GM10847 (cell line): Measurements from ENCODE around the gene FAIM2.

ENCODE experiments used
- POLR2A ChIP-seq: IDR thresholded peaks from 2 replicates; pipeline ENCODE4 v1.6.1; 2011; ENCODE audit not compliant: insufficient read length; ENCODE audit errors: extremely low read depth

The FAIM2 gene

DNA sequence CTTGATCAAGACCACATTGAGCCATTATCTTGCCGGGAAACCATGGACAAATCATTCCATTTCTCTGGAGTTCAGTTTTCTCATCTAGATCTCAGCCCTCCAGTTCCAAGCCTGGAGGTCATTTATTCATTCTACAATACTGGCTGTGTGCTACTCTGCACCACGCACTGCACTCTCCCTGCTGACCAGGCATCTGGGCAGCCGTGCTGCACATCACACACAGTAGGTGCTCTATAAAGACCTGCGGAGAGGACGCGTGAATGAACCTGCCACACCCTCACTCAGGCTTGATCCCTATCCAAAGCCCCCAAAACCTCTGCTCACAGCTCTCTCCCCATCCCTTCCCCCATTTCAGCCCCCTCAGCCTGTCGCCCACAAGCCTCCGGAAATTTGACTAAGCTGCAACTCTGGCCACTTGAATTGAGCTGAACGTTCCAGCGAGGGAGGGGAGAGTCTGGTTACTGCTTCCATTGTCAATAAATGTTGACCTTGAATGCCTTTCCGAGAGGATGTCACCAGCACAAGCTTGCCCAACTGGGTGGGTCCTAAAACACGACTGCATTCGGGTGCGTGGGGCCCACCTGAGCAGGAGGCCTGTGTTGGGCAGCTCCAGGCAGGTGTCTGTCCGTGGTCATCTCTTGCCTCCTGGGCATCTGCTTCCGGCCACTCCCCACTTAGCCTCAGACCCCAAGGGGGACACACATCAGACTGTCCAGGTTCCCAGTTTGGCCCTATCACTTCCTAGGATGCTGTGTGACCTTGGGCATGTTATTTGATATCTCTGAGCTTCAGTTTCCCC is 17.8 kb downstream of the FAIM2 start:
- no peak for TF ChIP-seq POLR2A

DNA sequence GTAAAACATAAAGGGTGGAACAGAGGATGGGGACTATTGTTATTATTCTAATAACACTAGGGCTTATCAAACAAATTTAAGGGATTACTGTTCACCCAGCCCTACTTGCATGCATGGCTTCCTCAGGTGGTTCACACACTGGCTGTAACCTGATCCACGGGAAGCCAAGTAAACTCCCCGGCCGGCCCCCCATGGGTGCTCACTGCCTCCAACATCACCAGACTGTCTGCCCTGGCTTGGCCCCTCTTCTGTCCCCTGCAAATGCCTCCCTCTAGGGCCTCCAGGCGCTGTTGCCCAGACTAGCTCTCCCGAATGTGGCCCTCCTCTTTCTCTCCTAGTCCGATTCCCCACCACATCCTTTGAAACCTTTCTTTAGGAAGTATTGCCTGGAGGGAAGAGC is 18.6 kb downstream of the FAIM2 start:
- no peak for TF ChIP-seq POLR2A

- no peak for TF ChIP-seq POLR2A
Measured at GRCh38 chr12:49882851-49883464, 20.7 kb downstream of the FAIM2 start.

GRCh38 chr12:49882248-49882850 is 21.4 kb downstream of the FAIM2 start:
- TF ChIP-seq POLR2A, result no peak

GRCh38 chr12:49881415-49882247 is 22.1 kb downstream of the FAIM2 start:
- TF ChIP-seq POLR2A, result no peak

DNA sequence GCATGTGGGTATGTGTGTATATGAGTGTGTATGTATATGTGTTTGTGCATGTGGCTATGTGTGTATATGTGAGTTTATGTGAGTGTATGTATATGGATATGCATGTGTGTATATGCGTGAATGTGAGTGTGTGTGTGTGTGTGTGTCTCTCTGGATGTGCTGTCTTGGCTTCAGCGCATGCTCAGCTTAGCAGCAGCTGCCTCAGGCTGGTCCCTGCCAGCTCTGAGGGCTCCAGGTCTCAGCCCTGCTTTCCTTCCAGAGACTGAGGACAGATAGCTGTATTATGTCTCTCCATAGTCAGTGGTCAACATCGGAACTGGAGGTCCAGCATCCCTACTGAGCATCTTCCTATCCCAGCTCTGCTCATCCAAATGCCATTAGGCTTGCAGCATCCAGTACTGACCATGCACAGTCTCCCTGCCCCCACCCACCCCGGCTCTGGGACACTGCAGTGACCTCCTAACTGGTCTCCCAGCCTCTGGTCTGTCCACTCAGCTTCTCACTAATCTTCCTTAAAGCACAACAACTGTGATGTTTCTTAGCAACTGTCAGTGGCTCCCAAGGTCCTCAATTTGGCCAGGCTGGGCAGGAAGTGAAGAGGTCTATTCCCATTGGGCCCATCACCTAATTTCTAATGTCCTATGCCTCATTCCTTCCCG is 22.8 kb downstream of the FAIM2 start:
- no peak for TF ChIP-seq POLR2A

GRCh38 chr12:49878021-49878420 is 25.7 kb downstream of the FAIM2 start:
- no peak for TF ChIP-seq POLR2A

DNA sequence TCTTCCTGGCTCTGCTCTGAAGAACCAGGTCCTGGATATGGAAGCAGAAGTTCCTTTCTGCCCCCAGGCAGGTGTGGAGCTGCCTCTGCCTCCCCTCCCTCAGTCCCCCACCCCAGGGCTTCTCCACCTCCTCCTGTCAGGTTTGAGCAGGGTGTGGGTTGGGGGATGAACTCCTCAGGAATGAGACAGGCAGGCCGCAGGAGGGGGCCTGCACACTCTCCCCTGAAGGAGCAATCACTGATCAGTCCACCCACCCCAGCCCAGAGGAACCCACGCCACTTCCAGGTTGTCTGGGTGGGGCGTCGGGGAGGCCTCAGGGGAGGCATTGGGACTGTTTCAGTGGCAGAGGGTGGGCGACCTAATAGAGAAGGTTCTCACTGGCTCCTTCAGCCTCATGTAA is 26.6 kb downstream of the FAIM2 start:
- TF ChIP-seq POLR2A, result no peak

- TF ChIP-seq POLR2A, result no peak
Measured at GRCh38 chr12:49876070-49876469, 27.6 kb downstream of the FAIM2 start.

DNA sequence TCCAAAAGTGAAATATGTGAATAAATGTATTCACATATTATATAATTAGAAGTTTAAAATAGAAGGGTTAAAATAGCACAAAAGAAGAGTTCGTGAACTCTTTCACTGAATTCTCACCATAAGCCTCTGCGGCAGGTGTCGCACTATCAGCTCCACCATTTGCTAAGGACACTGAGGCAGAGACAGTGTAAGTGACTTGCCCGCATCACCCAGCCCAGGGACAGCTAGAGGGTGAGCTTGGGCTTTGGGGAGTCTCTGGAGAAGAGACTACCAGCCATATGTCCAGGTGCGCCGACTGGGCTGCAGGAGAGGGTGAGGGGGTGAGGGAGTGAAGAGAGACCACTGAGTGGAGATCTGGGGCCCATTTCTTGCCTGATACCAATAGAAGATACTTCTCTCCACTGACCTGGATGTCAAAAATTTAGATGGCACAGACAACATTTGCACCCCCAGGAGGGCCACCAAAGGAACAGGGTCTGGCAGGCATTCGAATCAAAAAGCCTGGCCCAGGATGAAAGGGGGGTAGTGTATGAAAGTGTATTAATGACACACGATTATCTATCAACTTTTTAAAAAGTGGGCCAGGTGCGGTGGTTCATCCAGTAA is 28.5 kb downstream of the FAIM2 start:
- no peak for TF ChIP-seq POLR2A

GRCh38 chr12:49874142-49874897 is 29.4 kb downstream of the FAIM2 start:
- TF ChIP-seq POLR2A, result no peak

DNA sequence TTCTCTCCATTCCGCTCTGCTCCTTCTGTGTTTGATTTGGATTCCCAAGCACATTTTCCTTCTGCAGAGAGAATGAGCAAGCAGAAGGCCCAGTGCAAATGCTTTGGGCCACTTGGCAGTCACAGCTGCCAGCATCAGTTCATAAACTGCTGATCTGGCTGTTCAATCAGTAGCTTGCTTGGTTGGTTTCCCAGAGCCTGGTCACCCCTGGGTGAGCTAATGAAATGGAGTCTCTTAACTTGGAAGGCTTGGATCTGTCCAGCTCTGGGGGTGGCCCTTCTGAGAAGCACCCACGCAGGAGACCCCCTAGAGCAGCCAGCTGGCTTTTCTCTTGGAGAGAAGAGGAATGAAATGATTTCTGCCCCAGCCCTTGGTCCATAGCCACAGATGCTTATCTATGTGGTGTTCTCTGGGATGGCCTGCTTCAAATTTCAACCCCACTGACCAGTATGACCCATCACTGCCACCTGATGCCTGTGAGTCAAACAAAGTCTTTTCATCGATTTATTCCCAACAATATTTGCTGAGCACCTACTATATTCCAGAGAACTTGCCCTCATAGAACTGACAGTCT is 30.3 kb downstream of the FAIM2 start:
- TF ChIP-seq POLR2A, result no peak

DNA sequence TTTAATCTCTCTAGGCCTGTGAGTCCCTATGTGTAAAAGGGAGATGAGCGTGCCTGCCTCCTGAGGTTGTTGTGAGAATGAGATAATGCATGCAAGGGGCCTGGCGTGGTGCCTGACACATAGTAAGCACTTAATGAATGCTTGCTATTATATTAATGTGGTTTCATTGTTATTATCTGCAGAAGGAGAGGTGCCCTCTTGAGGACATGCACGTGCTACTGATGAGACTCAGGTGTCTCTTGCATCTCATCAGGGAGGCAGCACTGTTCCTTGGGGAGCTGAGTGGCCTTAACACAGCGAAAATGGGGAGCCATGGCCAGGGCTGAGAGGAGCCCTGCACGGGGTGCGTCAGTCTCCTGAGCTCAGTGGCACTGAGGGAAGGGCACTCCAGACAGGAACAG is 30.9 kb downstream of the FAIM2 start:
- TF ChIP-seq POLR2A, result no peak

GRCh38 chr12:49872381-49872780 is 31.3 kb downstream of the FAIM2 start:
- TF ChIP-seq POLR2A, result no peak
